GM18868 (cell line): Measurements from ENCODE around the gene PPFIA1.

Source experiments
- ATAC-seq: cut with Tn5 transposase; IDR thresholded peaks from one replicate; pipeline ENCODE4 v1.9.1; 2021; ENCODE audit warnings: mild to moderate bottlenecking, moderate library complexity; ENCODE audit not compliant: unreplicated experiment

Gene PPFIA1

DNA sequence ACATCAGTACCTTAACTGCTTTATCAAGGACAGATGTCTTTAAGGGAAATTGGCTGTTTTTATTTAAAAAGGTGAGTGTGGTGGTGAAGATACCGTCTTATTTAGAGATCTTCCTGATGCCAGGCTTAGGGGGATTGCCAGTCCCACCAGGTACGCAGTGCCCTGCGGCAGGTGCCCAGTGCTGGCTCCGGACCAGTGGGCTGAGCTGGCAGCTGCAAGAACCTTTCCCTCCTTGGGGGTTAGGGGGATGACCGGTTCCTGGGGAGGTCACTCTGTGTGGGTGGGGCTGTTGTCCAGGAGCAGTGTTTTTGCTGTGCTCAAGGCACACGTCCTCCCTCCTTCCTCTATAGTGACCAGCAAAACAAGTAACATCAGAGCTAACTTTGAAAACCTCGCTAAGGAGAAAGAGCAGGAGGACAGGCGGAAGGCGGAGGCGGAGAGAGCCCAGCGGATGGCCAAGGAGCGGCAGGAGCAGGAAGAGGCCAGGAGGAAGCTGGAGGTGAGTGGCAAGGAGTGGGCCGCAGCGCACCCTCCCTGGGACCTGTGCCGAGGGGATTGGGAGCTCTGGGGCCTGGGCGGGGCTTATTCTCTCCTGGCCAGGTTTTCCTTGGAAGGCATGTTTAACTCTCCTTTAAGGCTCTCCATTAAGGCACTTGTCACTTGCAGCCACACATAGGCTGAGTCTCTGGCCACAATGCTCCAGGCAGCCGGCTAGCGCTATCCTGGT, 158.4 kb downstream of the PPFIA1 start:
- ATAC-seq = no peak

DNA sequence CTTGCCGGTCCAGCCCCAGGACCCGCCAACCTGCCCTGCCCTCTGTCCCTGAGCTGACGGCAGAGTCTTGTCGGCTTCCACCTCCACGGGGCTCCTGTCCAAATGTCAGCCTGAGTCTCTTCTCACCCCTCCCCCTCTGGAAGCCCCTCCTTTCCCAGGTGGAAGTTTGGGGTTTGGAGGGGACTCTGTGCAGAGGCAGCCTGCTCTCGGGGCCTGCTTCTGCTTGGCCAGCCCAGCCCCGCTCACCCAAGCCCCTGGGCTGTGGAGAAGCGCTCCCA, 158.9 kb downstream of the PPFIA1 start:
- no peak for ATAC-seq

DNA sequence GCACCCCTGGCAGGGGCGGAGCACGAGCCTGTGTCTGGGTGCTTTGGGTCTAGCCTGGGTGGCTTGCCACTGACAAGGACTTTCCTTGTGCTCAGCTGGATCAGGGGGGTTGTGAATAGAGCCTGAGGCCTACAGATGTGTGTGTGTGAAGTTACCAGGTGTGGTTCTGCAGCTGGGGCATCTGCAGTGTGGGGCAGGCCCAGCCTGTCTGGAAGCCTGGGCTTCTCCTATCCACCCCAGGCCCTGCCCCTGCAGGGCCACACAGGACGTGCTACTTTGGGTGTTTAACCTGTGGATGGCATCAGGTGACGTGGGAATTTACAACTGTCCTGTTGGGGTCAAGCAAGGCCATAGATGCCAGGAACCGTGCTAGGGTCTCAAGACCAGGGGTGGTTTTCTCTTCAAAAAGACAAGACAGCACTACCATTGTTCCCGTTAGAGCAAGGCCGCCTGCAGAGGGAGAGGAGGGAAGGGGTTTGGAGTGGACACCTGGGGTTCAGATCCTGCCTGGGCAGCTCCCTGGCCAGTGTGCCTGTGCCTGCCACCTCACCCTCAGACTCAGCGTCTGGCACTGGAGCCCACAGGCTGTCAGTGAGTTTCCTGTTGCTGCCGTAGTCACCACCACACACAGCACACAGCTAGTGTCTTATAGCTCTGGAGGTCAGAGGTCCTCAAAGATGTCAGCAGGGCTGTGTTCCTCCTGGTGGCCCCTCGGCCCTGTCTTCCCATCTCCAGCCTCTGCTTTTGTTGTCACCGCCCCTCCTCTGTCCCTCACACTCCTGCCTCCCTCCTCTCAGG, 159.4 kb downstream of the PPFIA1 start:
- no peak for ATAC-seq

DNA sequence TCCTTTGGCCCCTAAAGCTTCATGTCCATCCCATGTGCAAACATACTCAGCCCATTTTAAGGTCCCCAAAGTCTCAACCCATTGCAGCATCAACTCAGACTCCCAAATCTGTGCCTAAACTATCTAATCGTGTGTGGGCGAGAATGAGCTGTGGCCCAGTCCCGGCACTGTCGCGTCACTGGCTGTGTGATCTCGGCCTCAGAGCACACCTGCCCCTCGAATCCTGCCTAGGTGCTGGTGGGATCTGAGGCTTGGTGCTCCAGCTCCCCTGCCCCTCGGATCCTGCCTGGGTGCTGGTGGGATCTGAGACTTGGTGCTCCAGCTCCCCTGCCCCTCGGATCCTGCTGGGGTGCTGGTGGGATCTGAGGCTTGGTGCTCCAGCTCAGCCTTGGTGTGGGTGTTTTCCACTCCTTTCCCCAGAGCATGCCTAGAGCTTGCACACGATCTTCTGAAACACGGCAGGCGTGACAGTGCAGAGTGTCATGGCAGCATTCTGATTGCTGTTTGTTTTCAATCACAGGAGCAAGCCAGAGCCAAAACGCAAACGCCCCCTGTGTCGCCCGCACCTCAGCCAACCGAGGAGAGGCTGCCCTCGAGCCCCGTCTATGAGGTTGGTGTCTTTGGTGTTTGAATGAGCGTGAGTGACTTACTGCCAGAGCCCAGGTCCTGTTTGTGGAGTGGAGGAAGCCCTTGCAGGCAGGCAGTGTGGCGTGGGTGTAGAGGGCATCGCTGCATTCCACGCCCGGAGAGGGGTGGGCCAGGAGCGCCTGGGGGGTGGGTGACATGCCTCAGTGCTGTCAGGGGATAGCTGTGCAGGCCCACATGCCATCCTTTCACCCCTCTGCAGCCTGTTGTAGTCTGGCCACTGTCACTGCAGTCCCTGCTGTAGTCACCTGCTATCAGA, 160.4 kb downstream of the PPFIA1 start:
- ATAC-seq = no peak

DNA sequence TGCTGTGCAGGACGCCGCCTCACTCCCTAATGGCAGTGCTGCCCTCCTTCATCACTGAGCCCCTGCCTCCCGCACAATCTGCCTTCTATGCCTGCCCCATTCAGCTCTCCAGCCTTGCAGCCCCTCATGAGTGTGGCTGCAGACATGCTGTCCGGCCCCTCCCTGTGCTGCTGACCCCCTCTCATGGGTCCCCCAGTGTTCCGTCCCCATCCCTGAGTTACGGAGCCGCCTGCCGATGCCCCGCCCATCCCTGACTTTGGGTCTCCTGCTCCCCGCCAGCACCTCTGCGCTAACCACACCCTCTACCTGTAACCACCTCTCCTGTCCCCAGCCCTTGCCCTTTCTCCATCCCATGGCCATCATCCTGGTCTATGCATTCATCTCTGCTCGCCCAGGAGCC, 161.1 kb downstream of the PPFIA1 start:
- ATAC-seq = no peak

DNA sequence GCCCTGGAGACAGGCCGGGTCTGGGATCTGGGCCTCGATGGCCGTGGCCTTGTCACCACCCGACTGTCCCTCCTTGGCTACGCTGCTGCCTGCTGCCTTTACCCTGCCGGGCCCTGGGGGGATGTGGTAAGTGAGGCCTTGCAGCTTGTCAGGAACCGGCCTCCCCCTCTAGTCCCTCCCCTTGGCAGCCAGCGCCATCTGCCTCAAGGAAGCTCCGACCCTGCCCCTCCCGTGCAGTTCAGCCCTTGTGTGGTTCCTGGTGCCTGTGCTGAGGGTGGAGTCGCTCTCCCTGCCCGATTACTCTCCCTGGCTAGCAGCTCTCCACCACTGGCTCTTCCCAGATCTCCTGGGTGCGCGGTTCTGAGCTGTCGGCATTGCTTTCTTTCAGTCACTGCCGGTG, 161.6 kb downstream of the PPFIA1 start:
- ATAC-seq = no peak

DNA sequence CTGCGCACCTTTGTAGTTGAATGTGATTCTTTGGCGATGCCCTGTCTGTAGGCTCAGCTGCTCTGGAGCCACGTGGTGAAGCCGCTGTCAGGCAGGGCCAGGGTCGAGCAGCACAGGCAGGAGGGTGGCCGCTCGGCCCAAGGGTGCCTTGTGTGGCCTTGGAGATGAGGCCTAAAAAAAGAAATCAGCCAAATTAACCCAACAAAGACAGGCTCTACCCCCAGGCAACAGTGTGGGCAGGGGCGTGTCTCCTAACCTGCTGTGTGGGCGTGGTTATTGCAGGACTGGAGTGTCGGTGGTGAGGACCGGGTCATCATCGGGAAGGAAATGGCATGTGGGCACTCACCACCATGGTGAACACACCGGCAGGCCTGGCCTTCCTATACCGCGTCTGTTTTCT, 162.1 kb downstream of the PPFIA1 start:
- ATAC-seq = no peak

DNA sequence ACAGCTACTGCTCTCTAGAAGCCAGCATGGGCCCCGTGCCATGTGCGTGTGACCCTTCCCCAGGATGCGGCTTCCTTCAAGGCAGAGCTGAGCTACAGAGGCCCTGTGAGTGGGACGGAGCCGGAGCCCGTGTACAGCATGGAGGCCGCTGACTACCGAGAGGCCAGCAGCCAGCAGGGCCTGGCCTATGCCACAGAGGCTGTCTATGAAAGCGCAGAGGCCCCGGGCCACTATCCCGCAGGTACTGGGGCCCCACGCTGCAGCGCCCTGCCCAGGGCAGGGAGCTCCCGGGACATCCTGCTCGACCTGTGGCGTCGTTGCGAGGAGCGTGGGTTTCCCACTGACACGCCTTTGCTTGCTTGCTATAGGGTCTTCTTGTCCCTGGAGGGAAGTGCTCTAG, 162.5 kb downstream of the PPFIA1 start:
- ATAC-seq = no peak

DNA sequence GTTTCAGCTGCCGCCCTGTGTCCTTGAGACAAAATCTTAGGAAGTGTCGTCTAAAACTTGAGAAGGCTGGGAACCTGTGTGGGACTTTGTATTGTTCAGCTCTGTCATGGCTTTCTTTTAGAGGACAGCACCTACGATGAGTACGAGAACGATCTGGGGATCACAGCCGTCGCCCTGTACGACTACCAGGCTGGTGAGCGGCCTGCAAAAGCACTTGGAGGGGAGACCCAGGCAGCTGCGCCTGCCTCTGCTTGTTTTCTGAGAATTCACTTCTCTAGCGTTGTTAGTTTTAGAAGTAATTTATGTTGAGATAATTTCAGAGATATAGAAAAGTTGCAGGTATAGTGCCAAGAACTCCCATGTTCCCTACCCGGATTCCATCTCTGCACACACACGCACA, 163.0 kb downstream of the PPFIA1 start:
- ATAC-seq = no peak
